PFSK-1 (cell line): Measurements from ENCODE around the gene PHETA1.

Experiments
- SIN3A ChIP-seq: IDR thresholded peaks from 2 replicates; pipeline ENCODE4 v1.6.1; 2012; ENCODE audit warnings: mild to moderate bottlenecking, low read length, moderate library complexity, borderline replicate concordance; ENCODE audit not compliant: insufficient read depth
- TAF1 ChIP-seq: IDR thresholded peaks from 2 replicates; pipeline ENCODE4 v1.6.1; 2012; ENCODE audit warnings: low read length, control low read depth, borderline replicate concordance; ENCODE audit not compliant: insufficient read depth

DNA sequence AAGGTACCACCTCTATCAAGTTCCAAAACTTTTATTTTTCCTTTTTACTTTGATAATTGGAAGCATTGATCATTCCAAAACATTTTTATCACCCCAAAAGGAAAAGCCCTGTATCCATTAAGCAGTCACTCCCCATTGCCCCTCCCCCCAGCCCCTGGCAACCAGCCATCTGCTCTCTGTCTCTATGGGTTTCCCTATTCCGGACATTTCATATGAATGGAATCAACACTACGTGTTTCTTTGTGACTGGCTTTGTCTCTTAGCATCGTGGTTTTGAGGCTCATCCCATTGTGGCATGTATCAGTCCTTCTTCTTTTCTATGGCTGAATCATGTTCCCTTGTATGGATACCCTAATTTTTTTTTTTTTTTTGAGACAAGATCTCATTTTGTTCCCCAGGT is 18.0 kb upstream of the PHETA1 start:
- no peak for TF ChIP-seq TAF1
- TF ChIP-seq SIN3A: no peak
